Keratinocyte (primary cell): ENCODE measurements around the gene TMEM52.

ENCODE experiments used
- EZH2 ChIP-seq: IDR thresholded peaks from one replicate; pipeline ENCODE4 v1.6.1; 2012; ENCODE audit warnings: inconsistent platforms, mild to moderate bottlenecking, low read length, moderate library complexity
- TF ChIP-seq, protein P1 (sequence below), 3 experiments: IDR thresholded peaks in 1 of 3; conservative IDR thresholded peaks in 1 of 3; optimal IDR thresholded peaks in 1 of 3; 2 replicates in 2 of 3; 3 replicates in 1 of 3; pipeline versions ENCODE3 to v1.5.1; 2011; ENCODE audit warnings: low read length in 3 of 3, mild to moderate bottlenecking in 3 of 3, moderate library complexity in 2 of 3, control low read depth in 1 of 3, inconsistent platforms in 1 of 3; ENCODE audit not compliant: insufficient read depth in 2 of 3; ENCODE audit errors: extremely low read depth in 1 of 3

DNA sequence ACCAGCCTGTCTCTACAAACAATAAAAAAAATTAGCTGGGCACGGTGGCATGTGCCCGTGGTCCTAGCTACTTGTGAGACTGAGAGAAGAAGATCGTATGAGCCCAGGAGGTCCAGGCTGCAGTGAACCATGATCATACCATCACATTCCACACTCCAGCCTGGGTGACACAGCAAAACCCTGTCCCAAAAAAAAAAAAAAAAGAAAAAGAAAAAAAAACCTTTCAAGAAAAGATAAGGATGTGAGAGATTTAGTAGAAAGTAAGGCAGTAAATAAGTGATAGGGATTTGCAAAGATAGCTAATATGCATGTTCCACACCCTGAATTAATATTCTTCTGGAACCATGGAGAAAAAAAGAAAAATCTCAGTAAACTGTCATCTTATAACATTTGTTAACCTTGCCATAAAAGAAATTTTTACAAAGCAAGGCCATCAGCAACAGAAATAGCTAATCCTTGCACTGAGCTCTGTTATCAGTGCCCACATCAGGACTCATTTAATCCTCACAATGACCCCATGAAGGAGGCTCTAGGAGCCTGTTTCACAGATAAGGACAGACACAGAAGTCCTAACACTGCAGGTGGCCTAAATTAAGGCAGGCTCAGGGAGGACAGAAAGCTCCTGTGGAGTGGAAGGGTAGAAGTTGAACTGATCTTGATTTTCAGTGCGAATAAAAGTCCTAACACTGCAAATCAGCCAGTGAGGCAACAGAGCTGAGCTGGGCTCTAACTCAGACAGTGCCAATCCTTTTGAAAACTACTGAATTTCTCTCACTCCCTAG is 35.8 kb downstream of the TMEM52 start:
- TF ChIP-seq EZH2: no peak
- TF ChIP-seq, protein P1, sequence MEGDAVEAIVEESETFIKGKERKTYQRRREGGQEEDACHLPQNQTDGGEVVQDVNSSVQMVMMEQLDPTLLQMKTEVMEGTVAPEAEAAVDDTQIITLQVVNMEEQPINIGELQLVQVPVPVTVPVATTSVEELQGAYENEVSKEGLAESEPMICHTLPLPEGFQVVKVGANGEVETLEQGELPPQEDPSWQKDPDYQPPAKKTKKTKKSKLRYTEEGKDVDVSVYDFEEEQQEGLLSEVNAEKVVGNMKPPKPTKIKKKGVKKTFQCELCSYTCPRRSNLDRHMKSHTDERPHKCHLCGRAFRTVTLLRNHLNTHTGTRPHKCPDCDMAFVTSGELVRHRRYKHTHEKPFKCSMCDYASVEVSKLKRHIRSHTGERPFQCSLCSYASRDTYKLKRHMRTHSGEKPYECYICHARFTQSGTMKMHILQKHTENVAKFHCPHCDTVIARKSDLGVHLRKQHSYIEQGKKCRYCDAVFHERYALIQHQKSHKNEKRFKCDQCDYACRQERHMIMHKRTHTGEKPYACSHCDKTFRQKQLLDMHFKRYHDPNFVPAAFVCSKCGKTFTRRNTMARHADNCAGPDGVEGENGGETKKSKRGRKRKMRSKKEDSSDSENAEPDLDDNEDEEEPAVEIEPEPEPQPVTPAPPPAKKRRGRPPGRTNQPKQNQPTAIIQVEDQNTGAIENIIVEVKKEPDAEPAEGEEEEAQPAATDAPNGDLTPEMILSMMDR (optimal IDR thresholded peaks at IDR 0.05 in 1 of 3, IDR thresholded peaks at IDR 0.05 in 1 of 3, conservative IDR thresholded peaks at IDR 0.05 in 1 of 3; ENCODE audit: extremely low read depth in 1 of 3, insufficient read depth in 2 of 3, low read length in 3 of 3): no peak
